SK-N-SH (cell line): Measurements from ENCODE around the gene PANK4. TPM values are rescaled to one million over a fixed set of nuclear protein-coding genes. Genes with fewer than 3 reads are reported as not detected.

Experiments used
- CTCF ChIA-PET: fragments of 300-600, 350-600 bp; formaldehyde crosslinking; extraction: SDS; loops from one replicate; lab custom pipeline; 2021; lab: Yijun Ruan, JAX
- POLR2A ChIA-PET: fragments of 350-600 bp; sonication (Branson Sonifier 250); formaldehyde crosslinking; extraction: SDS; loops from one replicate; lab custom pipeline; 2020; ENCODE audit warnings: antibody characterized with exemption, inconsistent platforms; lab: Yijun Ruan, JAX
- DNase-seq: peaks from one replicate; pipeline ENCODE4 v3.0.0; 2012
- H2AFZ ChIP-seq: fragments of 200-600 bp; sonication (generic); 2 replicates; pipeline ENCODE4 v1.8.1; 2016; ENCODE audit warnings: antibody characterized with exemption, mild to moderate bottlenecking, low read depth
- H3F3A ChIP-seq: fragments of 200-600 bp; sonication (generic); replicated peaks from 2 replicates; pipeline ENCODE3; 2016; ENCODE audit warnings: antibody characterized with exemption, mild to moderate bottlenecking; ENCODE audit not compliant: insufficient read depth
- H3K27ac ChIP-seq, 2 experiments: fragments of 200-500 bp in 1 of 2; fragments of 200-600 bp in 1 of 2; sonication (Bioruptor generic) in 1 of 2; sonication (generic), shearing (Covaris generic) in 1 of 2; 2 replicates each; pipeline versions ENCODE4 v1.5.1 to v1.6.1; 2014 to 2016; ENCODE audit warnings: low read depth in 2 of 2, inconsistent platforms in 1 of 2, low read length in 1 of 2, mild to moderate bottlenecking in 1 of 2, mixed read lengths in 1 of 2
- H3K27me3 ChIP-seq: fragments of 200-600 bp; sonication (generic), shearing (Covaris generic); 2 replicates; pipeline ENCODE4 v1.6.1; 2016; ENCODE audit warnings: mixed run types; ENCODE audit not compliant: insufficient read depth
- H3K36me3 ChIP-seq, 2 experiments: fragments of 200-500 bp in 1 of 2; fragments of 200-600 bp in 1 of 2; sonication (Bioruptor generic) in 1 of 2; sonication (generic) in 1 of 2; replicated peaks in 1 of 2; 2 replicates each; pipeline versions ENCODE3 to v1.5.1; 2014 to 2016; ENCODE audit warnings: low read length in 1 of 2, mild to moderate bottlenecking in 1 of 2; ENCODE audit not compliant: insufficient read depth in 2 of 2, control insufficient read depth in 1 of 2
- H3K4me1 ChIP-seq, 2 experiments: fragments of 200-500 bp in 1 of 2; fragments of 200-600 bp in 1 of 2; sonication (Bioruptor generic) in 1 of 2; sonication (generic), shearing (Covaris generic) in 1 of 2; 2 replicates each; pipeline versions ENCODE4 v1.5.1 to v1.6.1; 2014 to 2016; ENCODE audit warnings: low read depth in 1 of 2, low read length in 1 of 2, mixed run types in 1 of 2; ENCODE audit not compliant: insufficient read depth in 2 of 2, control insufficient read depth in 1 of 2
- H3K4me2 ChIP-seq: fragments of 200-600 bp; sonication (generic), shearing (Covaris generic); 2 replicates; pipeline ENCODE4 v1.6.1; 2017; ENCODE audit warnings: mixed run types
- H3K4me3 ChIP-seq, 2 experiments: fragments of 200-500 bp in 1 of 2; fragments of 200-600 bp in 1 of 2; sonication (Bioruptor generic) in 1 of 2; sonication (generic), shearing (Covaris generic) in 1 of 2; 2 replicates each; pipeline versions ENCODE4 v1.5.1 to v1.8.1; 2014 to 2016; ENCODE audit warnings: low read depth in 2 of 2, inconsistent platforms in 1 of 2, low read length in 1 of 2, mild to moderate bottlenecking in 1 of 2, mixed read lengths in 1 of 2, moderate library complexity in 1 of 2
- H3K79me2 ChIP-seq: fragments of 200-600 bp; sonication (generic); 2 replicates; pipeline ENCODE4 v1.8.1; 2017; ENCODE audit warnings: mild to moderate bottlenecking; ENCODE audit not compliant: insufficient read depth
- H3K9ac ChIP-seq: fragments of 200-600 bp; sonication (generic); 2 replicates; pipeline ENCODE4 v1.6.1; 2017; ENCODE audit warnings: mixed run types
- H3K9me2 ChIP-seq: fragments of 200-600 bp; sonication (generic); 2 replicates; pipeline ENCODE4 v1.6.1; 2017; ENCODE audit warnings: mixed run types
- H3K9me3 ChIP-seq: fragments of 200-600 bp; sonication (generic); 2 replicates; pipeline ENCODE4 v1.6.1; 2017; ENCODE audit warnings: mixed run types, mild to moderate bottlenecking, moderate library complexity
- H4K20me1 ChIP-seq: fragments of 200-600 bp; sonication (generic); 2 replicates; pipeline ENCODE4 v1.6.1; 2017; ENCODE audit warnings: mild to moderate bottlenecking, mixed run types; ENCODE audit not compliant: insufficient read depth
- CTCF ChIP-seq: fragments of 200-600 bp; sonication (generic); IDR thresholded peaks from 2 replicates; pipeline ENCODE4 v1.6.1; 2017; ENCODE audit warnings: antibody characterized with exemption, mild to moderate bottlenecking, moderate library complexity
- EP300 ChIP-seq, 2 experiments: IDR thresholded peaks; 2 replicates each; pipeline versions ENCODE4 v1.4.0 to v1.6.1; 2012; ENCODE audit warnings: borderline replicate concordance in 1 of 2, low read depth in 1 of 2, low read length in 1 of 2
- FOXJ3 ChIP-seq: sonication (generic); formaldehyde crosslinking; IDR thresholded peaks from 2 replicates; pipeline ENCODE4 v1.5.1; 2020; ENCODE audit warnings: mild to moderate bottlenecking, missing genetic modification reagents
- FOXM1 ChIP-seq: IDR thresholded peaks from 2 replicates; pipeline ENCODE4 v1.4.0; 2012; ENCODE audit warnings: low read depth, mild to moderate bottlenecking
- GABPA ChIP-seq: IDR thresholded peaks from 2 replicates; pipeline ENCODE4 v1.4.0; 2012; ENCODE audit warnings: low read depth, mild to moderate bottlenecking
- IRF3 ChIP-seq: fragments of 150-350 bp; IDR thresholded peaks from 2 replicates; pipeline ENCODE4 v1.6.1; 2016; ENCODE audit warnings: mild to moderate bottlenecking, low read depth, low read length
- JUND ChIP-seq: IDR thresholded peaks from 2 replicates; pipeline ENCODE4 v1.4.0; 2012
- MEF2A ChIP-seq: IDR thresholded peaks from 2 replicates; pipeline ENCODE4 v1.4.0; 2012; ENCODE audit warnings: low read depth, borderline replicate concordance
- RAD21 ChIP-seq: IDR thresholded peaks from 2 replicates; pipeline ENCODE4 v1.6.1; 2012; ENCODE audit warnings: mild to moderate bottlenecking, low read length
- RFX5 ChIP-seq: IDR thresholded peaks from 2 replicates; pipeline ENCODE4 v1.6.1; 2012; ENCODE audit warnings: mild to moderate bottlenecking, improper control_type of control experiment, low read length
- RXRA ChIP-seq: IDR thresholded peaks from 2 replicates; pipeline ENCODE4 v1.4.0; 2012; ENCODE audit warnings: low read depth, mild to moderate bottlenecking, borderline replicate concordance
- SIN3A ChIP-seq: IDR thresholded peaks from 2 replicates; pipeline ENCODE4 v1.6.1; 2012; ENCODE audit warnings: low read depth, mild to moderate bottlenecking, low read length, moderate library complexity, borderline replicate concordance
- USF1 ChIP-seq: IDR thresholded peaks from 2 replicates; pipeline ENCODE4 v1.4.0; 2012; ENCODE audit warnings: low read depth, borderline replicate concordance
- USF2 ChIP-seq: fragments of 150-350 bp; IDR thresholded peaks from 2 replicates; pipeline ENCODE4 v1.6.1; 2017; ENCODE audit warnings: antibody characterized with exemption, low read length, low read depth, borderline replicate concordance
- YY1 ChIP-seq: IDR thresholded peaks from 2 replicates; pipeline ENCODE4 v1.4.0; 2012; ENCODE audit warnings: low read depth, mild to moderate bottlenecking
- WGBS: methylation state at CpG from one replicate; pipeline ENCODE4 v1.1.6; 2017; ENCODE audit warnings: low lambda C conversion rate; 5-methylcytosine and 5-hydroxymethylcytosine counted together
- polyA plus RNA-seq, 3 experiments: library from polyadenylated mRNA; depleted of rRNA; stranded (reverse); fragments of >200 nt; gene quantifications; 2 replicates each; pipeline ENCODE4 v1.2.3, GENCODE V29; 2012

PANK4 gene
- polyA plus RNA-seq, 1 of the 3 experiments (the other 2 are of a cell fraction), result 16.6 TPM

GRCh38 chr1:2528016-2528415 is 1.6 kb upstream of the PANK4 start:
- H3K36me3 ChIP-seq, result no peaks in the 10 kb centered on the region

GRCh38 chr1:2527556-2527860 is 1.1 kb upstream of the PANK4 start:
- Histone ChIP-seq H3F3A (no peaks in the 10 kb centered on the region), H3K4me3 (no peak overlapping the region), H3K36me3 (peaks cover 0 to 5% of the 10 kb centered on the region in 2 experiments), H3K27ac (no peak overlapping the region; a peak in 1 of 4 replicates), H3K79me2 (peaks cover 32% of the 10 kb centered on the region), H3K9me2 (no peaks in the 10 kb centered on the region), H4K20me1 (peaks cover 31% of the 10 kb centered on the region), H3K27me3 (peaks cover 6% of the 10 kb centered on the region; the same call in 1 of the 2 replicates), H3K4me1 (peaks cover 0 to 45% of the 10 kb centered on the region in 2 experiments; a peak in 3 of 4 replicates)
- ChIA-PET POLR2A (interaction anchor here (3.4 kb wide), 1 partner anchor 16 kb away, joined by 19 read pairs; no protein-coding TSS in a partner anchor), CTCF (interaction anchor here (0.8 to 5.2 kb wide), 5 partner anchors 11 to 67 kb away, joined by 3 to 25 read pairs (median 3); no protein-coding TSS in a partner anchor)
- no peak for TF ChIP-seq YY1
- TF ChIP-seq IRF3, result no peak
- TF ChIP-seq RAD21, result no peak
- TF ChIP-seq EP300 (IDR thresholded peaks at IDR 0.05; ENCODE audit: borderline replicate concordance in 1 of 2, low read depth in 1 of 2, low read length in 1 of 2), result no peak
- no peak for TF ChIP-seq USF1
- TF ChIP-seq FOXM1, result no peak
- no peak for TF ChIP-seq SIN3A
- TF ChIP-seq USF2, result no peak
- no peak for TF ChIP-seq GABPA
- no peak for TF ChIP-seq CTCF
- no peak for TF ChIP-seq MEF2A
- TF ChIP-seq FOXJ3 (CRISPR knock-in tag), result no peak
- no peak for TF ChIP-seq RXRA
- TF ChIP-seq, all 33 proteins: peak for 0
- no peak overlapping the region for H2AFZ ChIP-seq
- H3K9ac ChIP-seq, result no peak overlapping the region
- 100% methylated on average over 1 of the region's 4 CpGs for WGBS
- H3K4me2 ChIP-seq, result no peak overlapping the region
- no peaks in the 10 kb centered on the region for H3K9me3 ChIP-seq
- no peak for DNase-seq

More at GRCh38 chr1:2528016-2528415, 1.6 kb upstream of the PANK4 start:
- H3K9ac ChIP-seq, result no peak overlapping the region
- no peaks in the 10 kb centered on the region for H3F3A ChIP-seq
- H3K27ac ChIP-seq, result no peak overlapping the region
- H3K9me3 ChIP-seq, result no peaks in the 10 kb centered on the region
- H3K4me1 ChIP-seq, result peaks cover 0 to 45% of the 10 kb centered on the region in 2 experiments; a peak in 3 of 4 replicates
- H3K79me2 ChIP-seq, result peaks cover 30% of the 10 kb centered on the region
- H3K27me3 ChIP-seq, result peaks cover 6% of the 10 kb centered on the region; the same call in 1 of the 2 replicates
- no peak overlapping the region for H3K4me3 ChIP-seq
- no peak overlapping the region for H2AFZ ChIP-seq
- ChIA-PET POLR2A (interaction anchor here (3.4 kb wide), 1 partner anchor 16 kb away, joined by 19 read pairs; no protein-coding TSS in a partner anchor), CTCF (interaction anchor here (0.9 to 5.2 kb wide), 3 partner anchors 12 to 46 kb away, joined by 3 to 25 read pairs (median 9); no protein-coding TSS in a partner anchor)
- TF ChIP-seq RFX5 (no peak), CTCF (no peak), EP300 (IDR thresholded peaks at IDR 0.05; ENCODE audit: borderline replicate concordance in 1 of 2, low read depth in 1 of 2, low read length in 1 of 2) (no peak), JUND (no peak)
- peaks cover 29% of the 10 kb centered on the region for H4K20me1 ChIP-seq
- DNase-seq, result no peak
- no peak overlapping the region for H3K4me2 ChIP-seq
- WGBS, result no CpG with 5 or more reads among the region's 12 CpGs
- H3K9me2 ChIP-seq, result no peaks in the 10 kb centered on the region
